Embryonic facial prominence (tissue), 1 donor: Measurements from ENCODE around the gene PHEX.
"Not testable (repeated sequence)": the region's sequence is repeated elsewhere in the genome, so short reads cannot be mapped to it uniquely, and the experiment has no call there.

ENCODE experiments used
- DNase-seq: peaks from one replicate; pipeline ENCODE4 v3.0.0-alpha.2; 2016; ENCODE audit errors: extremely low spot score

PHEX gene

DNA sequence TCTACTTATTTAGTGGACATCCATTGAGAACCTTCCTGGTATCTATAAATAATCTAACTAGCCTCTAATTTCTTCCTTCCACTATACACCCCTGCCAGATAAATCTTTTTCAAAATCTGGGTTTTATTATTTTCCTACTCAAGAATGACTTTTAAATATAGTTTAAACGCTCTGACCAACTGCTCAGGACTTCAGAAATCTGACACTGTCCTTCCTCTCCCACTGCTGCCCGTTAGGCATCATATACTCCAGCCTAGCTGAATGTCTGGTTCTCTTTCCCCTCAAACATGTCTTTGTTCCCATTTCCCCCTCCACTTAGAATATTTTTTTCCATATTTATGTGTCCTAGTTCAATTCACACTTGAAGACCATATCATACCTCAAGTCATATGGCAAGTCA is 205.4 kb downstream of the PHEX start:
- no peak for DNase-seq

DNA sequence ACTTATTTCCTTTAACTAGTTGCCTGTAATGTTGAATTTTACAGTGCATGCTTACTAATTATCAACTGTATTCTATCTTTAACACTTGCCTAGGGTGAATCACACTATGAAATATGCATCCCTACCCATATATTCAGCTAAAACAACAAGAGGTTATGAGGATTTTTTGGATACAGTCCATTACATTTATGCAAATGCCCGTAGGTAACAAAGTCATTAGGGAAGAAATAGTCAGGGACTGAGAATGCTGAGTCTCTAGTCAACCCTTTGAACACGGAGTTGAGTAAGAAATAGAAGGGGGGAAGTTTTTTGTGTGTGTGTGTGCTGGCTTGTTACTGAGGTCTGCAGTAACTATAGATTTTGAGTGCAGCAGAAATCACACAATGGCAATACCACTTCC is 214.5 kb downstream of the PHEX start:
- DNase-seq, result no peak

DNA sequence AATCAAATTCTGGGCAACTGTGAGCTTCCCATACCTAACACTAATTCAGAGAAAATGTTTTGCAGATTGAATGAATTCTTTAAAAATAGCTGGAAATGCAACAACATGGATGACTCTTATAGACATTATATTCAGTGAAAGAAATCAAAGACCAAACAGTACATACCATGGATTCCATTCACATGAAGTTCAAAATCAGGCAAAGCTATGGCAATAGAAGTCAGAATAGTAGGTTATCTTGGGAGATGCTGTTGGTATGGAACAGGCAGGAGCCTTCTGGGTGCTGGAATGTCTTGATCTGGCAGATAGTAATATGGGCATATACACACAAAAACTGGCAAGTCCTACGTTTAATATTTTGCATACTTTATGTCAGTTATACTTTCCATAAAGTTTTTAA is 215.0 kb downstream of the PHEX start:
- no peak for DNase-seq

DNA sequence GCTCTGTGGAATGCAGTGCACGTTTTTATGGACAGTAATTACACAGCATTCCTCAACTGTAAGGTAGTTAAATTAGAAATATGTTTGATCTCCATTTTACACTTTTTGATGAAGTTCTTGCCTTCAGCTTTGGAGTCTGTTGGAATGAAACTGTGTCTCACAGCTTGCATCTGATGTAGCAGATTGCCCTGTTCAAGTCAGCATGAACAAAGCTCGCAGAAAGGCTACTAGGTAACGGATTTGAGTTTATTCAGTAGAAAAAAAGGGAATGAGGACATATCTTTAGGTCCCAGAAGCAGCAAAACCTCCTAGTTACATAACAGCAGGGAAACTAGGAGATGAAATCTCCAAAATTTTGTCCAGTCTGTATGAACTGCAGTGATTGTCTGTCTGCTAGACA is 216.3 kb downstream of the PHEX start:
- no peak for DNase-seq

DNA sequence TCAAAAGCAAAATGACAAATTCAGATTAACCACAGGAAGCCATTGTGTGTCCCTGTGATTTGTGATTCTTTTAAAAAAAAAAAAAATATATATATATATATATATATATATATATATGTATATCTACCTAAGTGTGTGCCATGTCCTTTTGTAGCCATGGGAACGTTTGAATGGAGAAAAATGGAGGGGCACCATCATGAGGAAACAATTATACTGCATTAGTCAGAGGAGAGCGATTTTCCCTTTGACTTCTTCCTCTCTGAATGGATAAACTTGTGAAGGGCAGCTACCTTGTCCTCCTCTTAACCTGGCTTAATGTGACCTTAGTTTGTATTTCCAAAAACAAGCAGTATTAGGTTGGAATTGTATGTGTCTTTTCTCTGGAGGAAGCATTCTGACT is 217.2 kb downstream of the PHEX start:
- no peak for DNase-seq

GRCh38 chrX:22268706-22269105 is 236.6 kb downstream of the PHEX start:
- DNase-seq, result no peak

- no peak for DNase-seq
Measured at GRCh38 chrX:22272613-22273012, 240.5 kb downstream of the PHEX start, which contains the start of gene CBLL2. CBLL2 (plus strand) TSS chrX:22272913; CDS start chrX:22272992, 79 bp downstream.

GRCh38 chrX:22273714-22274317 is 241.7 kb downstream of the PHEX start:
- no peak for DNase-seq

DNA sequence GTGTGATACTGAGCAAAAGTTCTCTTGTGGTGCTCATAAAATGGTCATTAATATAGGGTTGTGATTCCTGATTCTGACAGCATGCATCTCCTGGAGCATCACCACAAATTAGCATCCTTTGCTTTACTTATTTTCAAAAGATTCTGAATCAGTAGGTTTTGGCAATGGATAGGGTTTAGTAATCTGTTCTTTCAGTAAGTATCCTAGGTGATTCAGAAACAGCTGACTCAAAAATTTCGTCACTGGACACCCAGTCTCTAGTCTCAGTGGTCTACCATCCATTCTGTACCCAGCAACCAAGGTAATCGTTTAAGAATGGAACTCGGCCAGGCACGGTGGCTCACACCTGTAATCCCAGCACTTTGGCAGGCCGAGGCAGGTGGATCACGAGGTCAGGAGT is 244.7 kb downstream of the PHEX start:
- DNase-seq, result no peak

DNA sequence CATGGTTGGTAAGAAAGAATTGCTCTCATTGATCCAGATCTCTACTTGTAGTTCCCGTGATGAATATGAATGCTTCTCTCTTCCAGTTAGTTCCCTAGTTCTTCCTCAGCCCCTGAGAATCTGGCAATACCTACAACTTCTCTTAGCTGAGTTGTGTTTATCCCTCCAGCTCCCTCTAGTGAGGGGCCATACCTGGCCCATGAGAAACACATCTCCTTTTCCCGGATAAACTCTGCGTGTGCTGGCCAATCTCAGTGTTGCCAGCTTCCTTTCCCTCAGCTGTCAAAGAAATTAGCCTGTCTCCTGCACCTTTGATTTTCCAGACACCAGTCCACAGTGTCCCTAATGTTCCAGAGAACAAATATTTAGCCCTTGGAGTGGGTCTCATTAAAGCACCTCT is 246.2 kb downstream of the PHEX start:
- DNase-seq, result no peak

GRCh38 chrX:22289209-22289608 is 257.1 kb downstream of the PHEX start:
- DNase-seq, result not testable (repeated sequence)

GRCh38 chrX:22296871-22297270 is 264.7 kb downstream of the PHEX start:
- DNase-seq, result no peak

GRCh38 chrX:22300130-22300529 is 268.0 kb downstream of the PHEX start:
- DNase-seq, result peak; percentile 9
